Memory B cell (primary cell): ENCODE measurements around the gene MYLK4.

Experiments used
- ATAC-seq: fragments of 150-1000 bp; cut with Tn5 transposase; 2 replicates; pipeline ENCODE4 v1.10.0; 2021; ENCODE audit warnings: low read depth, mild to moderate bottlenecking, moderate library complexity
- DNase-seq, 2 donors: peaks; one replicate each; pipeline ENCODE4 v3.0.0; 2022; ENCODE audit warnings: low spot score in 2 of 2
- H3K27ac Mint-ChIP-seq: one replicate; pipeline ENCODE4 v1.8.0; 2022; ENCODE audit warnings: mild to moderate bottlenecking, moderate library complexity, mixed read lengths
- H3K27me3 Mint-ChIP-seq: one replicate; pipeline ENCODE4 v1.8.0; 2022; ENCODE audit warnings: mixed read lengths
- H3K36me3 Mint-ChIP-seq: one replicate; pipeline ENCODE4 v1.8.0; 2022; ENCODE audit warnings: mild to moderate bottlenecking, mixed read lengths
- H3K4me1 Mint-ChIP-seq: one replicate; pipeline ENCODE4 v1.8.0; 2022; ENCODE audit warnings: mixed read lengths
- H3K4me3 Mint-ChIP-seq: one replicate; pipeline ENCODE4 v1.8.0; 2022; ENCODE audit warnings: mild to moderate bottlenecking, moderate library complexity, mixed read lengths
- H3K9me3 Mint-ChIP-seq: one replicate; pipeline ENCODE4 v1.8.0; 2022; ENCODE audit warnings: mixed read lengths

Gene MYLK4

GRCh38 chr6:2674857-2675256 is 75.9 kb downstream of the MYLK4 start:
- H3K27me3 Mint-ChIP-seq = peaks cover 2% of the 10 kb centered on the region
- H3K36me3 Mint-ChIP-seq = no peaks in the 10 kb centered on the region
- ATAC-seq (no peak), DNase-seq (no peak)
- H3K9me3 Mint-ChIP-seq = no peaks in the 10 kb centered on the region
- no peak overlapping the region for H3K27ac Mint-ChIP-seq
- H3K4me3 Mint-ChIP-seq = no peak overlapping the region
- H3K4me1 Mint-ChIP-seq = no peaks in the 10 kb centered on the region

- peaks cover 2% of the 10 kb centered on the region for H3K27me3 Mint-ChIP-seq
- H3K36me3 Mint-ChIP-seq = no peaks in the 10 kb centered on the region
- ATAC-seq = no peak
- no peaks in the 10 kb centered on the region for H3K4me1 Mint-ChIP-seq
- no peaks in the 10 kb centered on the region for H3K9me3 Mint-ChIP-seq
- no peak overlapping the region for H3K4me3 Mint-ChIP-seq
- H3K27ac Mint-ChIP-seq = no peak overlapping the region
- no peak for DNase-seq
Observed at GRCh38 chr6:2669067-2669700, 81.5 kb downstream of the MYLK4 start.

- no peaks in the 10 kb centered on the region for H3K36me3 Mint-ChIP-seq
- no peak overlapping the region for H3K4me3 Mint-ChIP-seq
- H3K27ac Mint-ChIP-seq = no peak overlapping the region
- ATAC-seq (no peak), DNase-seq (no peak)
- no peaks in the 10 kb centered on the region for H3K9me3 Mint-ChIP-seq
- peaks cover 4% of the 10 kb centered on the region for H3K4me1 Mint-ChIP-seq
- H3K27me3 Mint-ChIP-seq = peaks cover 2% of the 10 kb centered on the region
Observed at GRCh38 chr6:2667617-2668016, 83.1 kb downstream of the MYLK4 start.

GRCh38 chr6:2666906-2667575 is 83.7 kb downstream of the MYLK4 start:
- H3K4me1 Mint-ChIP-seq = peaks cover 4% of the 10 kb centered on the region
- peaks cover 2% of the 10 kb centered on the region for H3K27me3 Mint-ChIP-seq
- no peak for DNase-seq
- no peaks in the 10 kb centered on the region for H3K9me3 Mint-ChIP-seq
- H3K4me3 Mint-ChIP-seq = no peak overlapping the region
- no peak for ATAC-seq
- H3K36me3 Mint-ChIP-seq = no peaks in the 10 kb centered on the region
- H3K27ac Mint-ChIP-seq = no peak overlapping the region

GRCh38 chr6:2665146-2666070 is 85.3 kb downstream of the MYLK4 start:
- peaks cover 4% of the 10 kb centered on the region for H3K4me1 Mint-ChIP-seq
- no peaks in the 10 kb centered on the region for H3K36me3 Mint-ChIP-seq
- H3K27me3 Mint-ChIP-seq = peaks cover under 1% of the 10 kb centered on the region
- DNase-seq (no peak), ATAC-seq (no peak)
- H3K9me3 Mint-ChIP-seq = no peaks in the 10 kb centered on the region
- H3K4me3 Mint-ChIP-seq = no peak overlapping the region
- H3K27ac Mint-ChIP-seq = no peak overlapping the region

GRCh38 chr6:2663123-2663522 is 87.6 kb downstream of the MYLK4 start:
- DNase-seq (no peak), ATAC-seq (peak; percentile 24)
- Mint-ChIP-seq H3K4me3 (no peak overlapping the region), H3K27me3 (no peaks in the 10 kb centered on the region), H3K36me3 (no peaks in the 10 kb centered on the region), H3K27ac (no peak overlapping the region), H3K4me1 (peaks cover 12% of the 10 kb centered on the region), H3K9me3 (no peaks in the 10 kb centered on the region)

- Mint-ChIP-seq H3K4me3 (no peak overlapping the region), H3K9me3 (no peaks in the 10 kb centered on the region), H3K27me3 (no peaks in the 10 kb centered on the region), H3K27ac (no peak overlapping the region), H3K36me3 (no peaks in the 10 kb centered on the region), H3K4me1 (peaks cover 14% of the 10 kb centered on the region)
- ATAC-seq (no peak), DNase-seq (no peak)
Observed at GRCh38 chr6:2661651-2662050, 89.1 kb downstream of the MYLK4 start.

GRCh38 chr6:2659882-2660281 is 90.8 kb downstream of the MYLK4 start:
- no peak overlapping the region for H3K27ac Mint-ChIP-seq
- no peaks in the 10 kb centered on the region for H3K27me3 Mint-ChIP-seq
- ATAC-seq (no peak), DNase-seq (no peak)
- no peaks in the 10 kb centered on the region for H3K36me3 Mint-ChIP-seq
- no peaks in the 10 kb centered on the region for H3K9me3 Mint-ChIP-seq
- H3K4me3 Mint-ChIP-seq = no peak overlapping the region
- H3K4me1 Mint-ChIP-seq = peaks cover 16% of the 10 kb centered on the region

GRCh38 chr6:2659381-2659780 is 91.3 kb downstream of the MYLK4 start:
- Mint-ChIP-seq H3K4me1 (peaks cover 16% of the 10 kb centered on the region), H3K9me3 (no peaks in the 10 kb centered on the region), H3K4me3 (no peak overlapping the region), H3K36me3 (no peaks in the 10 kb centered on the region), H3K27me3 (no peaks in the 10 kb centered on the region), H3K27ac (no peak overlapping the region)
- DNase-seq (no peak), ATAC-seq (no peak)

GRCh38 chr6:2658788-2659187 is 91.9 kb downstream of the MYLK4 start:
- peak overlapping the region; percentile 7 for H3K4me3 Mint-ChIP-seq
- no peaks in the 10 kb centered on the region for H3K27me3 Mint-ChIP-seq
- ATAC-seq (peak; percentile 98), DNase-seq (peak in 1 of 2 donors; percentile 21)
- peaks cover 16% of the 10 kb centered on the region for H3K4me1 Mint-ChIP-seq
- H3K36me3 Mint-ChIP-seq = no peaks in the 10 kb centered on the region
- no peaks in the 10 kb centered on the region for H3K9me3 Mint-ChIP-seq
- no peak overlapping the region for H3K27ac Mint-ChIP-seq

GRCh38 chr6:2656460-2657079 is 94.2 kb downstream of the MYLK4 start:
- ATAC-seq (no peak), DNase-seq (no peak)
- Mint-ChIP-seq H3K4me1 (peaks cover 11% of the 10 kb centered on the region), H3K36me3 (peaks cover 4% of the 10 kb centered on the region), H3K27ac (no peak overlapping the region), H3K4me3 (no peak overlapping the region), H3K9me3 (peaks cover 4% of the 10 kb centered on the region), H3K27me3 (peaks cover 3% of the 10 kb centered on the region)

GRCh38 chr6:2655844-2656433 is 94.8 kb downstream of the MYLK4 start:
- no peak overlapping the region for H3K27ac Mint-ChIP-seq

GRCh38 chr6:2653369-2654032 is 97.2 kb downstream of the MYLK4 start:
- Mint-ChIP-seq H3K4me3 (no peak overlapping the region), H3K9me3 (peaks cover 6% of the 10 kb centered on the region), H3K27ac (no peak overlapping the region), H3K36me3 (peaks cover 4% of the 10 kb centered on the region), H3K4me1 (peaks cover 5% of the 10 kb centered on the region), H3K27me3 (peaks cover 3% of the 10 kb centered on the region)
- DNase-seq = no peak
- ATAC-seq = no peak

More at GRCh38 chr6:2655844-2656433, 94.8 kb downstream of the MYLK4 start:
- DNase-seq (no peak), ATAC-seq (no peak)
- Mint-ChIP-seq H3K27me3 (peaks cover 3% of the 10 kb centered on the region), H3K4me3 (no peak overlapping the region), H3K9me3 (peaks cover 4% of the 10 kb centered on the region), H3K4me1 (peaks cover 11% of the 10 kb centered on the region), H3K36me3 (peaks cover 4% of the 10 kb centered on the region)
